GM19240 (cell line): ENCODE data around the gene KIF26A.
"Not testable (repeated sequence)": the region's sequence is repeated elsewhere in the genome, so short reads cannot be mapped to it uniquely, and the experiment has no call there.

ENCODE experiments used
- DNase-seq: peaks from one replicate; pipeline ENCODE4 v3.0.0; 2011; ENCODE audit warnings: low spot score; ENCODE audit not compliant: insufficient read length

KIF26A gene

GRCh38 chr14:104221071-104221625 lies 82.8 kb downstream of the KIF26A start:
- DNase-seq = no peak

GRCh38 chr14:104221636-104222369 lies 83.4 kb downstream of the KIF26A start:
- DNase-seq = no peak

- DNase-seq = no peak
These were observed 84.1 kb downstream of the KIF26A start for GRCh38 chr14:104222396-104223036.

GRCh38 chr14:104223101-104224041 lies 85.0 kb downstream of the KIF26A start:
- DNase-seq = no peak

- DNase-seq = no peak
These were observed 85.7 kb downstream of the KIF26A start for GRCh38 chr14:104224131-104224505.

- no peak for DNase-seq
These were observed 86.3 kb downstream of the KIF26A start for GRCh38 chr14:104224506-104225277.

- DNase-seq = not testable (repeated sequence)
These were observed 87.1 kb downstream of the KIF26A start for GRCh38 chr14:104225278-104226190.

GRCh38 chr14:104226421-104227383 lies 88.3 kb downstream of the KIF26A start:
- DNase-seq = no peak

GRCh38 chr14:104227806-104228205 lies 89.4 kb downstream of the KIF26A start:
- no peak for DNase-seq

GRCh38 chr14:104228221-104228620 lies 89.8 kb downstream of the KIF26A start:
- DNase-seq = no peak

- no peak for DNase-seq
These were observed 90.5 kb downstream of the KIF26A start for GRCh38 chr14:104228716-104229533.

GRCh38 chr14:104229534-104230055 lies 91.2 kb downstream of the KIF26A start:
- no peak for DNase-seq

GRCh38 chr14:104230119-104230815 lies 91.9 kb downstream of the KIF26A start:
- DNase-seq = no peak
